Measurements from ENCODE around the gene ATRN.

ATRN gene

GRCh38 chr20:3459881-3460307, 10.9 kb upstream of the ATRN start:
- Histone ChIP-seq H3K27ac (ENCODE audit: extremely low read depth, low read depth, low read length) (no peak overlapping the region), H3K9me3 (ENCODE audit: control insufficient read depth, insufficient read depth, low read depth, low read length) (no peaks in the 10 kb centered on the region), H3K36me3 (ENCODE audit: control insufficient read depth in 2 of 2, insufficient read depth in 1 of 2, low read length in 2 of 2) (no peaks in the 10 kb centered on the region), H3K4me3 (ENCODE audit: low read depth, low read length) (no peak overlapping the region), H3K4me1 (ENCODE audit: control insufficient read depth, insufficient read depth, low read length) (no peaks in the 10 kb centered on the region)
- CTCF ChIA-PET = interaction anchor here (0.5 kb wide), 1 partner anchor 75 kb away, joined by 3 read pairs; no protein-coding TSS in a partner anchor
- POLR2A ChIA-PET = no interaction called here
- no peak for TF ChIP-seq ZNF169 (tag by site-specific recombination; IDR thresholded peaks at IDR 0.05)
- TF ChIP-seq ZBTB1 (tag by site-specific recombination; IDR thresholded peaks at IDR 0.05) = no peak
- TF ChIP-seq ZNF555 (tag by site-specific recombination; conservative IDR thresholded peaks at IDR 0.05) = no peak
- no peak for TF ChIP-seq YY1 (tag by site-specific recombination; IDR thresholded peaks at IDR 0.05)
- no peak for TF ChIP-seq ZNF416 (tag by site-specific recombination; IDR thresholded peaks at IDR 0.05)
- TF ChIP-seq ZNF670 (tag by site-specific recombination; IDR thresholded peaks at IDR 0.05; ENCODE audit: low read depth) = no peak
- TF ChIP-seq OVOL3 (tag by site-specific recombination; IDR thresholded peaks at IDR 0.05) = no peak

- Histone ChIP-seq H3K36me3 (ENCODE audit: control insufficient read depth in 2 of 2, insufficient read depth in 1 of 2, low read length in 2 of 2) (no peaks in the 10 kb centered on the region), H3K4me3 (ENCODE audit: low read depth, low read length) (no peak overlapping the region), H3K9me3 (ENCODE audit: control insufficient read depth, insufficient read depth, low read depth, low read length) (no peaks in the 10 kb centered on the region), H3K27ac (ENCODE audit: extremely low read depth, low read depth, low read length) (no peak overlapping the region), H3K4me1 (ENCODE audit: control insufficient read depth, insufficient read depth, low read length) (no peaks in the 10 kb centered on the region)
- ChIA-PET POLR2A (interaction anchor here (0.6 to 1.9 kb wide), 2 partner anchors 9 to 134 kb away, joined by 5 read pairs; partner anchors contain the start of gene ATRN), CTCF (interaction anchor here (0.6 kb wide), 1 partner anchor 16 kb away, joined by 3 read pairs; no protein-coding TSS in a partner anchor)
- TF ChIP-seq ZNF280D (tag by site-specific recombination; IDR thresholded peaks at IDR 0.05) = no peak
- TF ChIP-seq GFI1B (tag by site-specific recombination; IDR thresholded peaks at IDR 0.05) = no peak
- no peak for TF ChIP-seq ZNF830 (tag by site-specific recombination; IDR thresholded peaks at IDR 0.05; ENCODE audit: low read depth)
- no peak for TF ChIP-seq SP7 (tag by site-specific recombination; IDR thresholded peaks at IDR 0.05)
- no peak for TF ChIP-seq PATZ1 (tag by site-specific recombination; IDR thresholded peaks at IDR 0.05)
These were observed 9.5 kb upstream of the ATRN start for GRCh38 chr20:3461211-3461771.

- TF ChIP-seq ZNF660 (tag by site-specific recombination; IDR thresholded peaks at IDR 0.05) (no peak), ZNF654 (tag by site-specific recombination; IDR thresholded peaks at IDR 0.05; ENCODE audit: low read depth) (no peak), ZNF433 (tag by site-specific recombination; IDR thresholded peaks at IDR 0.05; ENCODE audit: low read depth) (no peak), ZNF791 (tag by site-specific recombination; IDR thresholded peaks at IDR 0.05) (no peak), ZNF394 (tag by site-specific recombination; IDR thresholded peaks at IDR 0.05; ENCODE audit: borderline replicate concordance) (no peak), ZNF132 (tag by site-specific recombination; IDR thresholded peaks at IDR 0.05; ENCODE audit: borderline replicate concordance) (no peak), ZNF24 (tag by site-specific recombination; IDR thresholded peaks at IDR 0.05) (no peak), ZNF223 (tag by site-specific recombination; IDR thresholded peaks at IDR 0.05) (no peak)
- TF ChIP-seq, protein P1, sequence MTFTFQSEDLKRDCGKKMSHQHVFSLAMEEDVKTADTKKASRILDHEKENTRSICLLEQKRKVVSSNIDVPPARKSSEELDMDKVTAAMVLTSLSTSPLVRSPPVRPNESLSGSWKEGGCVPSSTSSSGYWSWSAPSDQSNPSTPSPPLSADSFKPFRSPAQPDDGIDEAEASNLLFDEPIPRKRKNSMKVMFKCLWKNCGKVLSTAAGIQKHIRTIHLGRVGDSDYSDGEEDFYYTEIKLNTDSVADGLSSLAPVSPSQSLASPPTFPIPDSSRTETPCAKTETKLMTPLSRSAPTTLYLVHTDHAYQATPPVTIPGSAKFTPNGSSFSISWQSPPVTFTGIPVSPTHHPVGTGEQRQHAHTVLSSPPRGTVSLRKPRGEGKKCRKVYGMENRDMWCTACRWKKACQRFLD (tag by site-specific recombination; IDR thresholded peaks at IDR 0.05) = no peak
- POLR2A ChIA-PET = interaction anchor here (1.9 kb wide), 1 partner anchor 9 kb away, joined by 5 read pairs; the partner anchor contains the start of gene ATRN
- CTCF ChIA-PET = no interaction called here
- H3K27ac ChIP-seq (ENCODE audit: extremely low read depth, low read depth, low read length) = no peak overlapping the region
- H3K4me1 ChIP-seq (ENCODE audit: control insufficient read depth, insufficient read depth, low read length) = no peaks in the 10 kb centered on the region
- H3K4me3 ChIP-seq (ENCODE audit: low read depth, low read length) = no peak overlapping the region
- no peaks in the 10 kb centered on the region for H3K9me3 ChIP-seq (ENCODE audit: control insufficient read depth, insufficient read depth, low read depth, low read length)
- no peaks in the 10 kb centered on the region for H3K36me3 ChIP-seq (ENCODE audit: control insufficient read depth in 2 of 2, insufficient read depth in 1 of 2, low read length in 2 of 2)
These were observed 8.7 kb upstream of the ATRN start for GRCh38 chr20:3461911-3462677.
